ENCODE data around the gene DBR1.

DBR1 gene

GRCh38 chr3:138140940-138141339, 33.8 kb downstream of the DBR1 start:
- DNase-seq (ENCODE audit: low read depth): no peak
- no peak for TF ChIP-seq CTCF (IDR thresholded peaks at IDR 0.05; ENCODE audit: control insufficient read depth, insufficient read depth, low read depth, low read length, missing control alignments)
- no peak overlapping the region for H3K4me3 ChIP-seq (ENCODE audit: control insufficient read depth, low read depth, low read length)

GRCh38 chr3:138139691-138140090, 35.0 kb downstream of the DBR1 start:
- no peak overlapping the region for H3K4me3 ChIP-seq (ENCODE audit: control insufficient read depth, low read depth, low read length)
- DNase-seq (ENCODE audit: low read depth): no peak
- no peak for TF ChIP-seq CTCF (IDR thresholded peaks at IDR 0.05; ENCODE audit: control insufficient read depth, insufficient read depth, low read depth, low read length, missing control alignments)

GRCh38 chr3:138137861-138138260, 36.9 kb downstream of the DBR1 start:
- H3K4me3 ChIP-seq (ENCODE audit: control insufficient read depth, low read depth, low read length): no peak overlapping the region
- TF ChIP-seq CTCF (IDR thresholded peaks at IDR 0.05; ENCODE audit: control insufficient read depth, insufficient read depth, low read depth, low read length, missing control alignments): no peak
- DNase-seq (ENCODE audit: low read depth): no peak

GRCh38 chr3:138136201-138136600, 38.5 kb downstream of the DBR1 start:
- no peak overlapping the region for H3K4me3 ChIP-seq (ENCODE audit: control insufficient read depth, low read depth, low read length)
- no peak for DNase-seq (ENCODE audit: low read depth)
- TF ChIP-seq CTCF (IDR thresholded peaks at IDR 0.05; ENCODE audit: control insufficient read depth, insufficient read depth, low read depth, low read length, missing control alignments): no peak

- DNase-seq (ENCODE audit: low read depth): no peak
- no peak overlapping the region for H3K4me3 ChIP-seq (ENCODE audit: control insufficient read depth, low read depth, low read length)
- TF ChIP-seq CTCF (IDR thresholded peaks at IDR 0.05; ENCODE audit: control insufficient read depth, insufficient read depth, low read depth, low read length, missing control alignments): no peak
Observed at GRCh38 chr3:138135833-138136194, 38.9 kb downstream of the DBR1 start.

- H3K4me3 ChIP-seq (ENCODE audit: control insufficient read depth, low read depth, low read length): no peak overlapping the region
- DNase-seq (ENCODE audit: low read depth): no peak
- no peak for TF ChIP-seq CTCF (IDR thresholded peaks at IDR 0.05; ENCODE audit: control insufficient read depth, insufficient read depth, low read depth, low read length, missing control alignments)
Observed at GRCh38 chr3:138135146-138135832, 39.4 kb downstream of the DBR1 start.
